GM12874 (cell line): Measurements from ENCODE around the gene INPP4B.

ENCODE experiments used
- TF ChIP-seq, protein P1 (sequence below): IDR thresholded peaks from 2 replicates; pipeline ENCODE4 v1.5.1; 2011; ENCODE audit warnings: low read depth, mild to moderate bottlenecking, control low read depth, low read length, moderate library complexity; ENCODE audit not compliant: insufficient read depth

The INPP4B gene

DNA sequence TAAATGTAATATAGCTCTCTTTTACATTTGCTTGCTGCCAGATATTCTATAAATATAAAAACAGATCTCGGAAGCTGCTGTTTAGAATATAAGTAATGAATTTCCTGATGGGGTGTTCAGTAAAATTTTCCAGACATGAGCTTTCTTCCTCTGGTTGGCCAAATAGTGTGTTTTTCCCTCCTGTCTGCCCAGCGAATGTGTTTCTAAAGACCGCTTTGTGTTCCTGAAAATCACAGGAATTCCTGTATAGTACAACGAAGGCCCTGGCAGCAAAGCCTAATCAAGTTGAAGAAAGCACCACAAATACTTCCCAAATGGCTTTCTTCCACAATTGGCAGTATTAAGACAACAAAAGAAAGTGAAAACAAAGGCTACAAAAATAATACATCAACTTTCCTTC lies 494.1 kb downstream of the INPP4B start:
- TF ChIP-seq, protein P1, sequence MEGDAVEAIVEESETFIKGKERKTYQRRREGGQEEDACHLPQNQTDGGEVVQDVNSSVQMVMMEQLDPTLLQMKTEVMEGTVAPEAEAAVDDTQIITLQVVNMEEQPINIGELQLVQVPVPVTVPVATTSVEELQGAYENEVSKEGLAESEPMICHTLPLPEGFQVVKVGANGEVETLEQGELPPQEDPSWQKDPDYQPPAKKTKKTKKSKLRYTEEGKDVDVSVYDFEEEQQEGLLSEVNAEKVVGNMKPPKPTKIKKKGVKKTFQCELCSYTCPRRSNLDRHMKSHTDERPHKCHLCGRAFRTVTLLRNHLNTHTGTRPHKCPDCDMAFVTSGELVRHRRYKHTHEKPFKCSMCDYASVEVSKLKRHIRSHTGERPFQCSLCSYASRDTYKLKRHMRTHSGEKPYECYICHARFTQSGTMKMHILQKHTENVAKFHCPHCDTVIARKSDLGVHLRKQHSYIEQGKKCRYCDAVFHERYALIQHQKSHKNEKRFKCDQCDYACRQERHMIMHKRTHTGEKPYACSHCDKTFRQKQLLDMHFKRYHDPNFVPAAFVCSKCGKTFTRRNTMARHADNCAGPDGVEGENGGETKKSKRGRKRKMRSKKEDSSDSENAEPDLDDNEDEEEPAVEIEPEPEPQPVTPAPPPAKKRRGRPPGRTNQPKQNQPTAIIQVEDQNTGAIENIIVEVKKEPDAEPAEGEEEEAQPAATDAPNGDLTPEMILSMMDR: no peak

DNA sequence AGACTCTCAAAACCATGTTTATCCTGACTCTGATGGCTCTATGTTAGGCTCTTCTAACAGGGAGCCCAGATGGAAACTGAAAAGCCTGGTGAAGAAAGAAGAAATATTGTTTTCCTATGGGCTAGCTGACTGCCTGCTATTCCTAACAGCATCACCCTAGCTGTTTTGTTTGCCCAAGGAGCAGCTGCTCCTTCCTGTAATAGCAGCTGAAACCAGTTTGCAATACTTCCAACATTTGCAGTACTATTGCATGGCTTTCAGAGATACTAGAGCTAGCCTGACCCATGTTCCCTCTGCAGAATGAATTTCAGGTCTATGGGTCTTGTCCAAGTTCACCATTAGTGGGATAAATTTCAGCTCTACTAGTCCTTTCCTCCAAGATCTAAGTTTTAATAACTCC lies 495.2 kb downstream of the INPP4B start:
- TF ChIP-seq, protein P1: no peak

DNA sequence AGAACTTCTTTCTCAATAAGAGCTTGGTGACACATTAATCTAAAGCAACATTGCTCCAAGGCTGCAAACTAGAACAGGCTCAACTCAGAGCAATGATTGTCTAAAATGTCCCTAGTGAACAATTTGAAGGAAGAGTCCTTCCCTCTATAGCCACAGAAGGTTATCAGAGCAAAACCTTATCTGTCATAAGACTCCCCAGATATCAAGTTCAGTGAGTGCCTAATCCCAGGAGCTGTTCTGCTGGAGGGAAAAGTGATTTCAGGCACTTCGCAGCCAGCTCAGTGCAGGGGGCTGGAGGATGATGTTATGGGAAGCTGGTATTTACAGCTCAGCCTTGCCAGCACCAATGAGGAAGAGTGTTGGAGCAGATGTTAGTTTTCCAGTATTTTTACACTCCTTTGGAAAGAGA lies 497.5 kb downstream of the INPP4B start:
- TF ChIP-seq, protein P1: no peak

DNA sequence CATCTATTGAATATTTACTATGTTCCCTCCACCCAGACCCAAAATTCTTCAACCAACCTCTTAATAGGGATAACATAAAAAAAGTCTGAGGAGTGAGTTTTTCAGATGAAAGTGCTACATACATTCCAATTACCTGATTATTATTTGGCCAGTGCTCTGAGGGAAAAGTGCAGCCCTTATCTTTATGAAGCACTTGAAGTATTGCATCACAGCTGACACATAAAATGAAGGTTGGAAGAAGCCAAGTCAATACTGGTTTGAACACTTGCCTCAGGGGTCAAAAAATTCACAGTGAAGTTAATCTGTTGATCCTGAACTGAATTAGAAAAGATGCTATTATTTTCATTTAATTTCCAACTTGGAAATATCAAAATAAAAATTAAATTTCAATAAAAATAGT lies 498.9 kb downstream of the INPP4B start:
- TF ChIP-seq, protein P1: no peak

DNA sequence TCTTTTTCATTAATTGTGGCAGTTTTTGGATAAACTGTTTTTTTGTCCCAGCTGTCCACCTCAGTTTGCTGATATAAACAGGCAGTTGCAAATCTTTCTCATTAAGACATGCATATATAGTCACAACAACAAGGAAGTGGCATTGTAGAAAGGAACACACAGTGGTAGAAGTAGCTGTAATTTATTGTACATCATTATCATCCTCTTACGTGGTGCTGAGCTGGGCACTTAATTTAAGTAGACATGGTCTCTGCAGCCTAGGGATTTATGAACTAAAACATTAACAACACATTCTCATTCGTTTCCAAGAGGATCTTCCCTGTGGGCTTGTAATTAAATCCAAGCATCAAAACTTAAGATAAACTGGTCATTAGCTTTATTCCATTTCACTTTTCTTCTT lies 500.2 kb downstream of the INPP4B start:
- TF ChIP-seq, protein P1: no peak

DNA sequence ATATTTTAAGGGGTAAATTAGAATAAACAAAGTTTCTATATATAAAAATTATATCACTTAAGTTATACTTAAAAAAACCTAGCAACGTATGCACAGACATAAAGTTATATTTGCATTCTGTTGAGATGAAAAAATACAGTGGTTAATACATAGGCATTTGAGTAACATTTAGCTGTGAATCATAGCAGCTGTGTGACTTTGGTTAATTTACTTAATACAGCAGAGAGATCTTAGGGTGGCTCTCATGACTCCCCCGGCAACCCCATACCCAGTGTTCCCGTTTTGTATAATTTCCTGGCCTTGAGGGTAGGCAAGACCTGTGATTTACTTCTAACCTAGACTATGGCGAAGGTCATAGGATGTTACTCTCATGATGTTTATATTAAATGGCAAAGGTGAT lies 504.8 kb downstream of the INPP4B start:
- TF ChIP-seq, protein P1: no peak

DNA sequence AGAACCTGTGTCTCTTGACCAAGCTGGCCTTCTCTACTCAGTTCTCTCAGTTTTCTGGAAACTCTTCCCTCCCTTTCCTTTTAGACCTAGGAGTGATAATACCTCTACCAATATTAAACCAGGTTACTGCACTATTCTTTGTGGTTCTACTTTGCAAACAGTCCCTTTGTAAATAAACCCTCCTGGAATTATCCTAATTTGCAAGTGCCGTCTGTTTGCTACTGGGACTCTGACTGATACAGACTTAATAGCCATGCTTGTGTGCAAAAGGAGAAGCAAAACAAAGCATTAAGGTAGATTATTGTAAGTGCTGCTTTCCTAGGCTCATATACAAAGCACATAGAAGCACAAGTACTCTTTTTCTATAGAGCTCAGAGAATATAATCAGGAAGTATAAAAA lies 507.0 kb downstream of the INPP4B start:
- TF ChIP-seq, protein P1: no peak

DNA sequence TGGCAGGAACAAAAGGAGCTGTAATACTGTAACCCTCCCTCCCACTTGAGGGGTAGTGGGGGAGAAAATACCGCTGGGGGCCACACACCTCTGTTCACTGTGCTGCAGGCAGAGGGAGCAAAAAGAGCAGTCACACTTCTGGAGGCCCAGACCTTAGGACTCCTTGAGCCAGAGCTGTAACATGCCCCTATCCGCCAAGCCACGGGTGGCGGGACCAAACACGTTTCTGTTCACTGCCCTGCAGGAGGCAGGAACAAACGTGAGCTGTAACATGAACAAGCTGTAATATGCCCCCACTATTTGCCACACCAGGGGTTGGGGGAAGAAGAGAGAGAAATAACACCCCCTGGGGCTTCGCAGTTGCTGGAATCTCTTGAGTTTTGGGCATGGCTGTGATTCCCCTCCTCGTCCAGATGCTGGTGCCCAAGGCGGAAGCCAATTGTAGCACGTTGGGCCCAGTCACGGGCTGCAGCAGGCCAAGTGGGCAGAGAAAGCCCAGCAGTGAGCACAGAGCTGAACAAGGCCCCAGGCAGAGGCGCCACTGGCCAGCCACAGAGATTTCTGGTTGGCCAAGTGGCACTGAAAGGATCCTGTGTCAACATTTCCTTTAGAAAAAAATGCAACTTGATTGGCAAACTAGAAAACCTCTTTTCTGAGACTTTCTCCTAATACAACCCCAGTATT lies 509.7 kb downstream of the INPP4B start:
- TF ChIP-seq, protein P1: no peak
